Mesothelial cell of epicardium (in vitro differentiated cells): Measurements from ENCODE around the gene TRAF2. TPM values are rescaled to one million over a fixed set of nuclear protein-coding genes. Genes with fewer than 3 reads are reported as not detected.

Source experiments
- DNase-seq, 2 experiments: peaks; one replicate each; pipeline ENCODE4 v3.0.0; 2021; ENCODE audit warnings: low spot score in 2 of 2; ENCODE audit not compliant: unreplicated experiment in 2 of 2
- H3K27ac Mint-ChIP-seq: 2 replicates; pipeline ENCODE4 v1.8.0; 2021; ENCODE audit warnings: mixed read lengths
- H3K27me3 Mint-ChIP-seq: 2 replicates; pipeline ENCODE4 v1.8.0; 2021; ENCODE audit warnings: low read depth, mixed read lengths
- H3K36me3 Mint-ChIP-seq: 2 replicates; pipeline ENCODE4 v1.8.0; 2021; ENCODE audit warnings: mixed read lengths
- H3K4me1 Mint-ChIP-seq: 2 replicates; pipeline ENCODE4 v1.8.0; 2021; ENCODE audit warnings: mixed read lengths
- H3K4me3 Mint-ChIP-seq: 2 replicates; pipeline ENCODE4 v1.8.0; 2021; ENCODE audit warnings: mild to moderate bottlenecking, moderate library complexity, mixed read lengths
- H3K9me3 Mint-ChIP-seq: 2 replicates; pipeline ENCODE4 v1.8.0; 2021; ENCODE audit warnings: mixed read lengths
- total RNA-seq: library from RNA; stranded (reverse); gene quantifications from 3 replicates; pipeline ENCODE4 v1.2.1, GENCODE V29; 2021
- TF ChIP-seq, protein P1 (sequence below): fragments of 200-600 bp; sonication (generic); IDR thresholded peaks from one replicate; pipeline ENCODE4 v1.5.0; 2021; ENCODE audit warnings: antibody characterized with exemption; ENCODE audit not compliant: unreplicated experiment

TRAF2 gene
- total RNA-seq, 1 donor from 2014 or later: 17.4 TPM

DNA sequence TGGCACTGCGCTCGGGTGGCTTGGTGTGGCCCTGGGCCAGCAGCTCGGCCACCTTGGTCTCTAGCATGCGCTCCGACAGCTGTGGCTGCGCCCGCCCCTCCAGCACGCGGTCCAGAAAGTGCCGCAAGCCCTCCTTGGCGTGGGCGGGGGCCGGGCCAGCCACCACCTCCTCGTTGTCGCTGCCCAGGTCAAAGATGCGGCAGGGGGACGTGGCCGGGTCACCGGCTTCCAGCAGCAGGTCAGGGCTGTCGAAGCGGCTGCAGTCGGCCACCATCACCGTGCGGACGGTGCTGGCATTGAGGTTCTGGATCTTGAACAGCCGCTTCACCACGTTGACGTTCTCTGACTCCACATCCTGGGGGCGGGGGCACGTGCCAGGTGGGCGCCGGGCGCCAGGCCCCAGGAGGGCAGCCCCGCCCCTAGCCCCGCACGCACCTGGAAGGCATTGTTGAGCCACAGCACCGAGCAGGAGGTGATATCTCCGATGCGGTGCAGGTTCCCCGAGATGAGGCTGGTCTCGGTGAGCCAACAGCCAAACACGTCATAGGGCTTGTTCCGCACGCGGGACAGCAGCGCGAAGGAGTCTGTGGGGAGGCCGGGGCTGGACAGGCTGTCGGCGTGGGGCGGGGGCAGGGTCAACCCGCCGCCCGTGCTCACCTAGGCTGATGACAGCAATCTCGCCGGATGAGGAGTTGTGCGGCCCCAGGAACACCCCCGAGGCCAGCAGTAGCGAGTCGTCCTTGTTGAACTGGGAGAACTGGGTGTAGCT is 56.0 kb downstream of the TRAF2 start:
- Mint-ChIP-seq H3K4me3 (peak overlapping the region; percentile 58), H3K9me3 (no peaks in the 10 kb centered on the region), H3K4me1 (peaks cover 5% of the 10 kb centered on the region), H3K27me3 (no peaks in the 10 kb centered on the region), H3K36me3 (peaks cover 18% of the 10 kb centered on the region), H3K27ac (no peak overlapping the region)
- DNase-seq: no peak
- TF ChIP-seq, protein P1, sequence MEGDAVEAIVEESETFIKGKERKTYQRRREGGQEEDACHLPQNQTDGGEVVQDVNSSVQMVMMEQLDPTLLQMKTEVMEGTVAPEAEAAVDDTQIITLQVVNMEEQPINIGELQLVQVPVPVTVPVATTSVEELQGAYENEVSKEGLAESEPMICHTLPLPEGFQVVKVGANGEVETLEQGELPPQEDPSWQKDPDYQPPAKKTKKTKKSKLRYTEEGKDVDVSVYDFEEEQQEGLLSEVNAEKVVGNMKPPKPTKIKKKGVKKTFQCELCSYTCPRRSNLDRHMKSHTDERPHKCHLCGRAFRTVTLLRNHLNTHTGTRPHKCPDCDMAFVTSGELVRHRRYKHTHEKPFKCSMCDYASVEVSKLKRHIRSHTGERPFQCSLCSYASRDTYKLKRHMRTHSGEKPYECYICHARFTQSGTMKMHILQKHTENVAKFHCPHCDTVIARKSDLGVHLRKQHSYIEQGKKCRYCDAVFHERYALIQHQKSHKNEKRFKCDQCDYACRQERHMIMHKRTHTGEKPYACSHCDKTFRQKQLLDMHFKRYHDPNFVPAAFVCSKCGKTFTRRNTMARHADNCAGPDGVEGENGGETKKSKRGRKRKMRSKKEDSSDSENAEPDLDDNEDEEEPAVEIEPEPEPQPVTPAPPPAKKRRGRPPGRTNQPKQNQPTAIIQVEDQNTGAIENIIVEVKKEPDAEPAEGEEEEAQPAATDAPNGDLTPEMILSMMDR: no peak

DNA sequence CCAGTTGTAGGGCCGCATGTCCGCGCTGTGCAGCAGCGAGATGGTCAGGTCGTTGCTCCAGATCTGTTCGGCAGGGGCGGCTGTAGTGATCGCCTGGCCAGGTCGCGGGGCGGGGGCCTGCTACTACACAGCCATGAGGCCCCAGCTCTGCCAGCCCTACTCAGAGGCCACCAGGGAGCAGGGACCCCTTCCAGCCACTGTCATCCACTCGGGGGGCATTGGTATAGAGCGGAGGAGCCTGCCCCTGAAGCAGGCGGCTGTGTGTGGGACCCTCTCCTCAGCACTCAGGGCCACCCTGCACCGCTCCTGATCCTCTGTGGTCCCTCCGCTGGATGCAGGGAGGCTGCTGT is 56.5 kb downstream of the TRAF2 start:
- no peak overlapping the region for H3K27ac Mint-ChIP-seq
- H3K9me3 Mint-ChIP-seq: no peaks in the 10 kb centered on the region
- no peaks in the 10 kb centered on the region for H3K27me3 Mint-ChIP-seq
- H3K4me3 Mint-ChIP-seq: peak overlapping the region; percentile 58
- TF ChIP-seq, protein P1: no peak
- H3K36me3 Mint-ChIP-seq: peaks cover 17% of the 10 kb centered on the region
- peaks cover 5% of the 10 kb centered on the region for H3K4me1 Mint-ChIP-seq
- DNase-seq: no peak

DNA sequence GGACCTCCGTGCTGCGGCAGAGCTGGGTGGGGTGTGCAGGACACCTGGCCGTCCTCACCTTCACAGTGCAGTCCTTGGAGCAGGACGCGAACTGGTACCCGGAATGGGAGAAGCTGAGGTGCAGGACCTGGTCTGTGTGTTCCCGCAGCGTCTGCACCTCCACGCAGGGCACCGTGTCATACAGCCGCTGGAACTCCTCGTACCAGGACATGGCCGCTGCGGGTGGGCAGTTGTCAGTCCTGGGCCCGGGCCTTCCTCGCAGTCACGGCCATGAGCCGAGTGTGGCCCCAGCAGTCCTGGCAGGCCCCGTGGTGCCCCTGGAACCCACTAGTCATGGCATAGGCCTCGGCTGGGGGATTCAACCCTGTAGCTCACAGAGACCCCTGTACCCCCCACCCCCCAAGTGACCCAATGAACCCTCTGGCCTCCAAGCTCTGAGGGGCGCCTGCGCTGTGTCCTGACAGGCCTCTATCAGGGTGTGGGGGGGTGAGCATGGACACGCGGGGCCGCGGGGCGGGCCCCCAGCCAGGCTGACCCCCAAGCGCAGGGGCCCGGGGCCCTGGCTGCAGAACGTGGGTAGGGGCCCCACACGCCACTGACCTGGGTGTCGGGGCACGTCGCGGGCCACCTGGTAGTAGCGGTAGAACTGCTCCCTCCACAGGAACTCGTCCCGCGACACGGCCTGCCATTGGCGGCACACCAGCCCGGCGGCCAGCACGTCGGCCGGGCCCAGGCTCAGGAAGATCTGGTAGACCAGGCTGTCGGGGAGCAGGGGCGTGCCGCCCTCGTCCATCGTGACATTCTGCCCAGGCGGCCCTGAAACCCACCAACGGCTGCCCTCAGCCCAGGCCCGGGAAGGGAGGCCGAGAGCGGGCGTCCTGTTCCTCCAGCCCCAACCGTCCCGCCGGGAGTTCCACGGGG is 57.2 kb downstream of the TRAF2 start:
- no peaks in the 10 kb centered on the region for H3K27me3 Mint-ChIP-seq
- H3K27ac Mint-ChIP-seq: no peak overlapping the region
- DNase-seq: no peak
- TF ChIP-seq, protein P1: no peak
- no peaks in the 10 kb centered on the region for H3K9me3 Mint-ChIP-seq
- H3K4me1 Mint-ChIP-seq: peaks cover 8% of the 10 kb centered on the region
- H3K4me3 Mint-ChIP-seq: peak overlapping the region; percentile 70
- peaks cover 15% of the 10 kb centered on the region for H3K36me3 Mint-ChIP-seq

DNA sequence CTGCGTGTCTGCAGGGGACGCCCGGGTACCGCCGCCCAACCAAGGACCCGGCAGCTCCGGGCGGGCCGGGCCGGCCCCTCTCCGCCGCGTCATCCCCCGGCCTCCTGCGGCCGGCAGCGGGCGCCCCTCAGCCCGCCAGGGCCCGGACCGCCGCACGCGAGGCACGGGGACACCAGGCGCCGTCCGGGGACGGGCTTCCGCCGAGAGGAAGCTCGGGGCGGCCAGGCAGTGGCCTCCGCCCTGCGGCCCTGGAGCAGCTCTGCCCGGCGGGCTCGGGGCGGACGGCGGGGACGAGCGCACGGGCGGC is 57.8 kb downstream of the TRAF2 start:
- DNase-seq: no peak
- H3K4me3 Mint-ChIP-seq: peak overlapping the region; percentile 70
- H3K36me3 Mint-ChIP-seq: peaks cover 10% of the 10 kb centered on the region
- H3K27ac Mint-ChIP-seq: no peak overlapping the region
- no peaks in the 10 kb centered on the region for H3K27me3 Mint-ChIP-seq
- H3K4me1 Mint-ChIP-seq: peaks cover 8% of the 10 kb centered on the region
- H3K9me3 Mint-ChIP-seq: no peaks in the 10 kb centered on the region
- TF ChIP-seq, protein P1: no peak

DNA sequence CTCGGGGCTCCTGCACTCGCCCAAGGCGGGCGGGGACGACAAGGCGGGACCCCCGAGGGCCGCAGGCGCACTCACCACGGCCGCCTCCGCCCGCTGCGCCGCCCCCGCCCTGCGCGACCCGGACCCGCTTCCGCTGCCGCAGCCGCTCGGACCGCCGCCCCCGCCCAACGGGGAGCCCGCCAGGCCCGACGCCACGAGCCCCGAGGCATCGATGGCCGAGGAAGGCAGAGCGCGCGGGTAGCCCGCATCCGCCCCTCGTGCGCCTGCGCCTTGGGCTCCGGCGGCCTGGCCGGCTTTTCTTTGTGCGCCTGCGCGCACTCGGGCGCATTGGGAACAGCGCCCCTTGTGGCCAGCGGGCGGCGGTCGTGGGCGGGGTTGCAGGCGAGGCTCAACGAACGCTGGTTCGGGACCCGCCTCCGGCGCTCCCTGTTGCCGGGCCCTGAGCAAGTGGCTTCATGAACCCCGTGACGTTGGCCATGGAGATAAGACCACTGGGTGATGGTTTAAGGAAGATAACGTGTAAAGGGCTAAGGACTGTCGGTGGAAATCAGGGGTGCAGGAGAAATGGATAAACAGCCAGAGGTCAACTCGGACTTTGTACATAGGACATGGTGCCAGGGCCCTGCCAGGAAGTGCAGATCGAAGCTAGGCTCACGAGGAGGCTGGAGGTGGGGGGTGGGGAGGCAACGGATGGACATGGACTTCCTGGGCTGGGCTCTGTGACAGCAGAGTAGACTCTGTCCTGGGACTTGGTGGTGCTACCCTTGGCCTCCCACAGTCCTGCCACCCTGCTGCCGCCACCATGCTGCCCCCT is 58.4 kb downstream of the TRAF2 start, which contains the start of the genes C8G and FBXW5:
C8G (plus strand) TSS at position 725 of the 814 bp plus-strand sequence; CDS start at position 803, 78 bp downstream.
FBXW5 (minus strand) TSS at position 220 of the 814 bp plus-strand sequence. CDS start 655 bp downstream, outside the sequence.
- Mint-ChIP-seq H3K27ac (peak within 1 kb of the TSS; percentile 83), H3K4me3 (peak within 1 kb of the TSS; percentile 70), H3K27me3 (no peaks in the 10 kb centered on the region), H3K4me1 (peaks cover 8% of the 10 kb centered on the region), H3K36me3 (peaks cover 6% of the 10 kb centered on the region), H3K9me3 (no peaks in the 10 kb centered on the region)
- DNase-seq: peak; percentile 94 to 96
- TF ChIP-seq, protein P1: peak; percentile 99
